GM23338 (cell line): ENCODE results near the gene ZBTB7C. TPM values are rescaled to one million over a fixed set of nuclear protein-coding genes. Genes with fewer than 3 reads are reported as not detected.

ENCODE experiments used
- ATAC-seq: fragments of 200-7000 bp; cut with Tn5 transposase; 3 replicates; pipeline ENCODE4 v1.9.1; 2020
- DNase-seq: peaks from one replicate; pipeline ENCODE4 v3.0.0-alpha.2; 2015; ENCODE audit warnings: low spot score
- H2AFZ ChIP-seq: fragments of 200-600 bp; sonication (generic); 2 replicates; pipeline ENCODE4 v1.8.0; 2016; ENCODE audit warnings: antibody characterized with exemption, mild to moderate bottlenecking, moderate library complexity
- H3F3A ChIP-seq: fragments of 200-600 bp; sonication (generic); replicated peaks from 2 replicates; pipeline ENCODE4 v1.8.0; 2017; ENCODE audit warnings: antibody characterized with exemption, mixed run types, low read depth
- H3K27ac ChIP-seq: fragments of 200-600 bp; sonication (generic); 2 replicates; pipeline ENCODE4 v1.6.1; 2016; ENCODE audit warnings: low read depth
- H3K27me3 ChIP-seq: fragments of 200-600 bp; sonication (generic); 2 replicates; pipeline ENCODE4 v1.8.0; 2016; ENCODE audit warnings: mild to moderate bottlenecking, mixed run types, moderate library complexity; ENCODE audit not compliant: insufficient read depth
- H3K36me3 ChIP-seq: fragments of 200-600 bp; sonication (generic); 2 replicates; pipeline ENCODE4 v1.8.0; 2016; ENCODE audit warnings: mild to moderate bottlenecking; ENCODE audit not compliant: insufficient read depth
- H3K4me1 ChIP-seq: fragments of 200-600 bp; sonication (generic); 2 replicates; pipeline ENCODE4 v1.8.0; 2016; ENCODE audit warnings: mild to moderate bottlenecking, moderate library complexity; ENCODE audit not compliant: insufficient read depth
- H3K4me2 ChIP-seq: fragments of 200-600 bp; sonication (generic); 2 replicates; pipeline ENCODE4 v1.7.1; 2017; ENCODE audit warnings: mixed run types
- H3K4me3 ChIP-seq: fragments of 200-600 bp; sonication (generic); 2 replicates; pipeline ENCODE4 v1.6.1; 2016; ENCODE audit warnings: mixed run types
- H3K79me2 ChIP-seq: fragments of 200-600 bp; sonication (generic); replicated peaks from 2 replicates; pipeline ENCODE4 v1.8.0; 2017; ENCODE audit warnings: mild to moderate bottlenecking; ENCODE audit not compliant: insufficient read depth
- H3K9me2 ChIP-seq: fragments of 200-600 bp; sonication (generic); 2 replicates; pipeline ENCODE4 v1.8.0; 2017; ENCODE audit not compliant: insufficient read depth
- H4K20me1 ChIP-seq: fragments of 200-600 bp; sonication (generic); replicated peaks from 2 replicates; pipeline ENCODE4 v1.8.0; 2017; ENCODE audit warnings: mild to moderate bottlenecking; ENCODE audit not compliant: insufficient read depth
- H3K27ac Mint-ChIP-seq: 2 replicates; pipeline ENCODE4 v1.8.0; 2020; ENCODE audit warnings: inconsistent platforms, mild to moderate bottlenecking, moderate library complexity, mixed read lengths
- H3K27me3 Mint-ChIP-seq: 3 replicates; pipeline ENCODE4 v1.8.0; 2022; ENCODE audit warnings: low read depth, mild to moderate bottlenecking, moderate library complexity, mixed read lengths, inconsistent platforms; ENCODE audit not compliant: insufficient read depth, poor library complexity
- H3K36me3 Mint-ChIP-seq: 3 replicates; pipeline ENCODE4 v1.8.0; 2021; ENCODE audit warnings: low read depth, mild to moderate bottlenecking, inconsistent platforms, moderate library complexity, mixed read lengths
- H3K4me1 Mint-ChIP-seq: 3 replicates; pipeline ENCODE4 v1.8.0; 2020; ENCODE audit warnings: mild to moderate bottlenecking, inconsistent platforms, mixed read lengths
- H3K4me3 Mint-ChIP-seq: 3 replicates; pipeline ENCODE4 v1.8.0; 2021; ENCODE audit warnings: moderate library complexity, mild to moderate bottlenecking, inconsistent platforms, mixed read lengths
- H3K9me3 Mint-ChIP-seq: 3 replicates; pipeline ENCODE4 v1.8.0; 2020; ENCODE audit warnings: moderate library complexity, mild to moderate bottlenecking, inconsistent platforms, mixed read lengths
- CTCF ChIP-seq, 2 experiments: fragments of 200-600 bp in 1 of 2; sonication (generic) in 1 of 2; conservative IDR thresholded peaks; 2 replicates each; pipeline versions ENCODE4 v1.5.1 to v1.6.1; 2016 to 2017; ENCODE audit warnings: antibody characterized with exemption in 2 of 2, low read depth in 2 of 2, mild to moderate bottlenecking in 2 of 2, moderate library complexity in 1 of 2
- ETS1 ChIP-seq: IDR thresholded peaks from 2 replicates; pipeline ENCODE4 v1.6.1; 2016; ENCODE audit warnings: antibody characterized with exemption
- EZH2 ChIP-seq: fragments of 200-600 bp; sonication (generic); IDR thresholded peaks from one replicate; pipeline ENCODE4 v1.8.0; 2017; ENCODE audit warnings: antibody characterized with exemption, mild to moderate bottlenecking, low read depth; ENCODE audit not compliant: unreplicated experiment
- JUNB ChIP-seq: IDR thresholded peaks from one replicate; pipeline ENCODE4 v1.6.1; 2016; ENCODE audit warnings: antibody characterized with exemption; ENCODE audit not compliant: unreplicated experiment
- NANOG ChIP-seq: IDR thresholded peaks from 2 replicates; pipeline ENCODE4 v1.6.1; 2016; ENCODE audit warnings: antibody characterized with exemption, borderline replicate concordance
- REST ChIP-seq: IDR thresholded peaks from one replicate; pipeline ENCODE4 v1.6.1; 2018; ENCODE audit warnings: antibody characterized with exemption; ENCODE audit not compliant: unreplicated experiment
- ZNF331 ChIP-seq: fragments of 250-450 bp; sonication (Bioruptor Pico); IDR thresholded peaks from 2 replicates; pipeline ENCODE4 v1.5.0; 2020; ENCODE audit warnings: low read depth, mild to moderate bottlenecking, moderate library complexity
- polyA plus RNA-seq: library from polyadenylated mRNA; unstranded; fragments of >200 nt; fragmentation: Nextera tagmentation; extraction: Ambion mirVana; gene quantifications from 2 replicates; pipeline ENCODE4 v1.2.1, GENCODE V29; 2016
- total RNA-seq: library from RNA; depleted of rRNA; stranded (reverse); fragments of >200 nt; shearing (Covaris generic); gene quantifications from 2 replicates; pipeline ENCODE4 v1.2.3, GENCODE V29; 2014

ZBTB7C gene
- total and polyA plus RNA-seq, 2 experiments from 2014 or later, result 0.03 to 0.14 TPM

- Histone ChIP-seq H3K79me2 (no peaks in the 10 kb centered on the region), H3K4me1 (peaks cover 10% of the 10 kb centered on the region), H3K9me2 (no peaks in the 10 kb centered on the region), H3K4me2 (peak overlapping the region; percentile 51), H3K27ac (no peak overlapping the region), H3K36me3 (no peaks in the 10 kb centered on the region), H4K20me1 (no peaks in the 10 kb centered on the region; the same call in 1 of the 2 replicates), H2AFZ (peak overlapping the region; percentile 63), H3K4me3 (no peak overlapping the region), H3F3A (no peaks in the 10 kb centered on the region), H3K27me3 (no peaks in the 10 kb centered on the region)
- Mint-ChIP-seq H3K9me3 (no peaks in the 10 kb centered on the region), H3K4me1 (peaks cover 24% of the 10 kb centered on the region), H3K27me3 (peaks cover 5% of the 10 kb centered on the region), H3K27ac (no peak overlapping the region), H3K4me3 (no peak overlapping the region), H3K36me3 (no peaks in the 10 kb centered on the region)
- DNase-seq, result no peak
- no peak for TF ChIP-seq ETS1
- TF ChIP-seq EZH2, result no peak
- no peak for TF ChIP-seq NANOG
- no peak for TF ChIP-seq ZNF331 (CRISPR knock-in tag)
- TF ChIP-seq JUNB, result no peak
- no peak for ATAC-seq
These were observed 15.4 kb downstream of the ZBTB7C start for GRCh38 chr18:48393776-48394175.

- no peak overlapping the region for H3K27ac ChIP-seq
- H3K4me1 ChIP-seq, result peaks cover 10% of the 10 kb centered on the region
- Mint-ChIP-seq H3K4me1 (peaks cover 18% of the 10 kb centered on the region), H3K27me3 (peaks cover 5% of the 10 kb centered on the region), H3K4me3 (no peak overlapping the region), H3K36me3 (no peaks in the 10 kb centered on the region), H3K9me3 (no peaks in the 10 kb centered on the region), H3K27ac (no peak overlapping the region)
- H4K20me1 ChIP-seq, result no peaks in the 10 kb centered on the region; the same call in 1 of the 2 replicates
- peak overlapping the region; percentile 51 for H3K4me2 ChIP-seq
- TF ChIP-seq ZNF331 (CRISPR knock-in tag) (no peak), CTCF (conservative IDR thresholded peaks at IDR 0.05; ENCODE audit: low read depth in 2 of 2) (no peak), REST (no peak)
- H3K79me2 ChIP-seq, result no peaks in the 10 kb centered on the region
- H3K27me3 ChIP-seq, result no peaks in the 10 kb centered on the region
- H3K4me3 ChIP-seq, result no peak overlapping the region
- DNase-seq, result no peak
- ATAC-seq, result peak; percentile 52
- no peaks in the 10 kb centered on the region for H3K36me3 ChIP-seq
- H3F3A ChIP-seq, result no peaks in the 10 kb centered on the region
- H2AFZ ChIP-seq, result peak overlapping the region; percentile 63; the same call in 1 of the 2 replicates
- no peaks in the 10 kb centered on the region for H3K9me2 ChIP-seq
These were observed 16.0 kb downstream of the ZBTB7C start for GRCh38 chr18:48393170-48393569.
